K562 (cell line): Measurements from ENCODE around the gene ELOVL7. TPM values are rescaled to one million over a fixed set of nuclear protein-coding genes. Genes with fewer than 3 reads are reported as not detected.

Source experiments
- CBX3 ChIP-seq, 2 experiments: IDR thresholded peaks; 1 replicate in 1 of 2; 2 replicates in 1 of 2; pipeline ENCODE4 v1.6.1; 2012; ENCODE audit warnings: inconsistent platforms in 2 of 2, low read length in 2 of 2, borderline replicate concordance in 1 of 2, control low read depth in 1 of 2
- CHCHD3 ChIP-seq: fragments of 250-450 bp; sonication (Bioruptor Pico); IDR thresholded peaks from 2 replicates; pipeline ENCODE4 v2.1.2; 2022; ENCODE audit warnings: mild to moderate bottlenecking
- CSDE1 ChIP-seq, 2 experiments: fragments of 450-650 bp; IDR thresholded peaks; 2 replicates each; pipeline ENCODE4 v1.6.1; 2016; ENCODE audit warnings: mild to moderate bottlenecking in 1 of 2
- HMGN3 ChIP-seq: IDR thresholded peaks from 2 replicates; pipeline ENCODE4 v1.6.1; 2011; ENCODE audit warnings: borderline replicate concordance, low read depth, mild to moderate bottlenecking, mixed read lengths, low read length; ENCODE audit not compliant: insufficient read length; ENCODE audit errors: extremely low read depth
- KDM4B ChIP-seq, 2 experiments: fragments of 450-650 bp in 1 of 2; sonication (generic) in 1 of 2; IDR thresholded peaks; 2 replicates each; pipeline ENCODE4 v1.6.1; 2016 to 2017; ENCODE audit warnings: borderline replicate concordance in 2 of 2, antibody characterized with exemption in 1 of 2, low read depth in 1 of 2, mild to moderate bottlenecking in 1 of 2
- MCM3 ChIP-seq: fragments of 450-650 bp; IDR thresholded peaks from 2 replicates; pipeline ENCODE4 v1.6.1; 2016
- MEF2D ChIP-seq: conservative IDR thresholded peaks from 2 replicates; pipeline ENCODE4 v1.6.1; 2016; ENCODE audit warnings: low read depth, missing genetic modification characterization, missing compliant biosample characterization
- MYBL2 ChIP-seq, 2 experiments: fragments of 450-650 bp in 1 of 2; sonication (generic) in 1 of 2; formaldehyde crosslinking in 1 of 2; IDR thresholded peaks; 2 replicates each; pipeline versions ENCODE4 v1.6.1 to v1.8.1; 2017 to 2022; ENCODE audit warnings: borderline replicate concordance in 1 of 2, inconsistent platforms in 1 of 2, low read depth in 1 of 2, mild to moderate bottlenecking in 1 of 2, missing genetic modification reagents in 1 of 2, moderate library complexity in 1 of 2
- POU5F1 ChIP-seq: fragments of 150-350 bp; IDR thresholded peaks from 2 replicates; pipeline ENCODE4 v1.6.1; 2014; ENCODE audit warnings: borderline replicate concordance, low read length, low read depth, mild to moderate bottlenecking; ENCODE audit not compliant: partially characterized antibody
- TCF7 ChIP-seq: sonication (generic); IDR thresholded peaks from 2 replicates; pipeline ENCODE4 v1.6.1; 2016; ENCODE audit warnings: antibody characterized with exemption, borderline replicate concordance
- ZEB2 ChIP-seq: fragments of 450-650 bp; IDR thresholded peaks from 2 replicates; pipeline ENCODE4 v1.6.1; 2016
- ZNF217 ChIP-seq: sonication (generic); formaldehyde crosslinking; IDR thresholded peaks from 2 replicates; pipeline ENCODE4 v1.8.0; 2022; ENCODE audit warnings: mild to moderate bottlenecking, missing genetic modification reagents
- polyA plus RNA-seq, 8 experiments: library from polyadenylated mRNA; depleted of rRNA in 4 of 8; stranded (reverse) in 5 of 8; unstranded in 3 of 8; fragments of >200 nt; fragmentation: Nextera tagmentation in 2 of 8; fragmentation: Illumina TruSeq in 1 of 8; extraction: Ambion mirVana in 2 of 8; extraction: Trizol in 1 of 8; gene quantifications; 2 replicates each; pipeline versions ENCODE4 v1.2.1 to v1.2.3, GENCODE V29; 2011 to 2014; ENCODE audit warnings: inconsistent platforms in 1 of 8, missing spikeins in 1 of 8
- total RNA-seq, 7 experiments: library from RNA; depleted of rRNA in 6 of 7; stranded (reverse); fragments of >200 nt in 6 of 7; fragmentation: Illumina TruSeq in 2 of 7; extraction: Trizol in 2 of 7; gene quantifications; 2 replicates each; pipeline versions ENCODE4 v1.2.1 to v1.2.3, GENCODE V29; 2011 to 2021; ENCODE audit warnings: low replicate concordance in 1 of 7
- TF ChIP-seq, protein P1 (sequence below), 2 experiments: fragments of 450-650 bp; IDR thresholded peaks; 2 replicates each; pipeline ENCODE4 v1.6.1; 2016; ENCODE audit warnings: mild to moderate bottlenecking in 2 of 2, borderline replicate concordance in 1 of 2, low read depth in 1 of 2, moderate library complexity in 1 of 2
- TF ChIP-seq, protein P2 (sequence below): fragments of 250-450 bp; sonication (Bioruptor Pico); IDR thresholded peaks from 2 replicates; pipeline ENCODE4 v1.9.0; 2021; ENCODE audit warnings: mild to moderate bottlenecking, inconsistent platforms
- TF ChIP-seq, protein P3 (sequence below): fragments of 450-650 bp; IDR thresholded peaks from 2 replicates; pipeline ENCODE4 v1.6.1; 2016; ENCODE audit warnings: low read depth, mild to moderate bottlenecking, moderate library complexity

ELOVL7 gene
- total and polyA plus RNA-seq, 9 of the 15 experiments (the other 6 are each of a cell fraction or from before 2014, with no cell fraction given): 4.5 to 12.3 (median 6.9) TPM

DNA sequence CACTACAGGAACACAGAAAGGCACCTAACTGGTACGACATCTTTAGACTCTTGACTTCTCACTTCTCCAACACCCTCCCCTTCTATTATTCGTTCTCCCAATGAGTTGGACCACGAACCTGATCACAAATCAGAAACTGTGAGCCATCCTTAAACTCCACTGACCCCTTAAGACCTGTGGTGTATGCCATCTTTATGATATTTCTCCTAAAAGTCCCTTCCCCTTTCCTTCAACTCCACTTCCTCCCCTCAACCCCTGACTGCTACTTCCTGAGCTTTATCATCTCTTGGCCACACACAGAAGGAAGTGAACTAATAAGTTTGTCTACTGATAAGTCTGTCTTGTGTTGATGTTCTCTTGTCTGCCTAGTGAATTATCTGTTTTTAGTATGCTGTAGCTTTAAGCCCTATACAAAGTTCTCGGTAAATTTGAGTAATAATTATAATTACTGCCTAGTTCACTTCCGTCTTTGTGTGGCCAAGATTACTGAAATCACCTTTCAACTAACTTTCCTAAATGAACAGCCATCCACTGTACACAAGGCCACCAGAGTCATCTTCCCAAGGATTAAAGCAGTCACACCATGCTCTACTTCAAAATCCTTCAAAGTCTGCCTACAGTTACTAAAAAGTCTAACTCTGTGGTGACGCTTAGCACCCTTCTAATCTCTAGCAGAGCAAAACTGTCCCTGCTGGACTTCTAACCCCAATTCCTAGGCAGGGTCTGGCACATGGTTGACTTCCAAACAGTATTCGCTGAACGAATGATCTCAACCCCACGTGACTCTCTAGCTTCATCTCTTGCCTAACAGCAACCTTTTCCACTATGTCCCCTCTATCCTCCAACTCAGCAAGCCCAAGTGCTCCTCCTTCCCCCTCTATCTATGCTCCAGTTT lies 23.2 kb downstream of the ELOVL7 start (continued):
- TF ChIP-seq, protein P1, sequence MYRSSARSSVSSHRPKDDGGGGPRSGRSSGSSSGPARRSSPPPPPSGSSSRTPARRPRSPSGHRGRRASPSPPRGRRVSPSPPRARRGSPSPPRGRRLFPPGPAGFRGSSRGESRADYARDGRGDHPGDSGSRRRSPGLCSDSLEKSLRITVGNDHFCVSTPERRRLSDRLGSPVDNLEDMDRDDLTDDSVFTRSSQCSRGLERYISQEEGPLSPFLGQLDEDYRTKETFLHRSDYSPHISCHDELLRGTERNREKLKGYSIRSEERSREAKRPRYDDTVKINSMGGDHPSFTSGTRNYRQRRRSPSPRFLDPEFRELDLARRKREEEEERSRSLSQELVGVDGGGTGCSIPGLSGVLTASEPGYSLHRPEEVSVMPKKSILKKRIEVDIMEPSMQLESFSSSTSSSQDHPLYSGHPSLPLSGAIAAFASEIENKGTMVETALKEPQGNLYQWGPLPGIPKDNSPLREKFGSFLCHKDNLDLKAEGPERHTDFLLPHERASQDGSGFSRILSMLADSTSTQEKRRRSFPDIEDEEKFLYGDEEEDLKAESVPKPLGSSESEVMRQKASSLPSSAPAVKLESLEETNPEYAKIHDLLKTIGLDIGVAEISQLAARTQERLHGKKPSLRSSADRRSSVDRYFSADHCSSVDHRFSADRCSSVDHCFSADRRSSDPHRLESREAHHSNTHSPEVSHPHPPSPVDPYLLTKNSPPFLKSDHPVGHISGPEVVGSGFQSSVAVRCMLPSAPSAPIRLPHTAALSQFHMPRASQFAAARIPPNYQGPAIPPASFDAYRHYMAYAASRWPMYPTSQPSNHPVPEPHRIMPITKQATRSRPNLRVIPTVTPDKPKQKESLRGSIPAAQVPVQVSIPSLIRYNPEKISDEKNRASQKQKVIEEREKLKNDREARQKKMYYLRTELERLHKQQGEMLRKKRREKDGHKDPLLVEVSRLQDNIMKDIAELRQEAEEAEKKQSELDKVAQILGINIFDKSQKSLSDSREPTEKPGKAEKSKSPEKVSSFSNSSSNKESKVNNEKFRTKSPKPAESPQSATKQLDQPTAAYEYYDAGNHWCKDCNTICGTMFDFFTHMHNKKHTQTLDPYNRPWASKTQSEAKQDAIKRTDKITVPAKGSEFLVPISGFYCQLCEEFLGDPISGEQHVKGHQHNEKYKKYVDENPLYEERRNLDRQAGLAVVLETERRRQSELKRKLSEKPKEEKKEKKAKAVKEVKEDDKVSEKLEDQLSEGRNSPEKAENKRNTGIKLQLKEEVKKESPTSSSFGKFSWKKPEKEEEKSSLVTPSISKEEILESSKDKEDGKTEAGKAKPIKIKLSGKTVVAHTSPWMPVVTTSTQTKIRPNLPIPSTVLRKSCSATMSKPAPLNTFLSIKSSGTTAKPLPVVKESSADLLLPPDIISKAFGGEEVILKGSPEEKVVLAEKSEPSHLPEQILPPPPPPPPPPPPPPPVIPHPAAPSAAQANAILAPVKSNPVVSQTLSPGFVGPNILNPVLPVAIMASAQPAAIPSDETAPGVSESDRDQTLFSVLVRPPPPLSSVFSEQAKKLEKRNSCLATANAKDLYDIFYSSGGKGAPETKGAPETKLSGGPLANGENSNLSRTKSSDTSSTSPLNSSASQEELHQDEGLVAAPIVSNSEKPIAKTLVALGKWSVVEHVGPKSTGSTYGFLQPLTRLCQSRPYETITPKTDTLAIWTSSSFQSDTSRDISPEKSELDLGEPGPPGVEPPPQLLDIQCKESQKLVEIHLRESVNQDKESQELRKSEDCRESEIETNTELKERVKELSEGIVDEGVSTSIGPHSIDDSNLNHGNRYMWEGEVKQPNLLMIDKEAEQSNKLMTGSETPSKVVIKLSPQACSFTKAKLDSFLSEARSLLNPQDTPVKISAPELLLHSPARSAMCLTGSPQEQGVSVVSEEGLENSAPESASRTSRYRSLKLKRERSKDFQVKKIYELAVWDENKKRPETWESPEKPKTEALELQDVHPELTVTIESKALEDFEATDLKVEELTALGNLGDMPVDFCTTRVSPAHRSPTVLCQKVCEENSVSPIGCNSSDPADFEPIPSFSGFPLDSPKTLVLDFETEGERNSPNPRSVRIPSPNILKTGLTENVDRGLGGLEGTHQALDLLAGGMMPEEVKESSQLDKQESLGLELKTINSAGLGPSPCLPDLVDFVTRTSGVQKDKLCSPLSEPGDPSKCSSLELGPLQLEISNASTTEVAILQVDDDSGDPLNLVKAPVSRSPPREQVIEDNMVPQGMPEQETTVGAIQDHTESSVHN (IDR thresholded peaks at IDR 0.05; ENCODE audit: borderline replicate concordance in 1 of 2, low read depth in 1 of 2): no peak
- TF ChIP-seq HMGN3: no peak
- no peak for TF ChIP-seq ZNF217 (CRISPR knock-in tag)
- no peak for TF ChIP-seq KDM4B (IDR thresholded peaks at IDR 0.05; ENCODE audit: borderline replicate concordance in 2 of 2, low read depth in 1 of 2)
- TF ChIP-seq, protein P2, sequence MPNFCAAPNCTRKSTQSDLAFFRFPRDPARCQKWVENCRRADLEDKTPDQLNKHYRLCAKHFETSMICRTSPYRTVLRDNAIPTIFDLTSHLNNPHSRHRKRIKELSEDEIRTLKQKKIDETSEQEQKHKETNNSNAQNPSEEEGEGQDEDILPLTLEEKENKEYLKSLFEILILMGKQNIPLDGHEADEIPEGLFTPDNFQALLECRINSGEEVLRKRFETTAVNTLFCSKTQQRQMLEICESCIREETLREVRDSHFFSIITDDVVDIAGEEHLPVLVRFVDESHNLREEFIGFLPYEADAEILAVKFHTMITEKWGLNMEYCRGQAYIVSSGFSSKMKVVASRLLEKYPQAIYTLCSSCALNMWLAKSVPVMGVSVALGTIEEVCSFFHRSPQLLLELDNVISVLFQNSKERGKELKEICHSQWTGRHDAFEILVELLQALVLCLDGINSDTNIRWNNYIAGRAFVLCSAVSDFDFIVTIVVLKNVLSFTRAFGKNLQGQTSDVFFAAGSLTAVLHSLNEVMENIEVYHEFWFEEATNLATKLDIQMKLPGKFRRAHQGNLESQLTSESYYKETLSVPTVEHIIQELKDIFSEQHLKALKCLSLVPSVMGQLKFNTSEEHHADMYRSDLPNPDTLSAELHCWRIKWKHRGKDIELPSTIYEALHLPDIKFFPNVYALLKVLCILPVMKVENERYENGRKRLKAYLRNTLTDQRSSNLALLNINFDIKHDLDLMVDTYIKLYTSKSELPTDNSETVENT (CRISPR knock-in tag): no peak
- TF ChIP-seq ZEB2: peak; percentile 39; the same call in 1 of the 2 replicates
- TF ChIP-seq MCM3: no peak
- peak in 1 of 2 experiments; percentile 26; a peak in 1 of 3 replicates for TF ChIP-seq CBX3 (IDR thresholded peaks at IDR 0.05; ENCODE audit: borderline replicate concordance in 1 of 2, low read length in 2 of 2)
- no peak for TF ChIP-seq POU5F1
- TF ChIP-seq MYBL2 (IDR thresholded peaks at IDR 0.05; ENCODE audit: low read depth): no peak
- TF ChIP-seq MYBL2 (CRISPR knock-in tag; IDR thresholded peaks at IDR 0.05; ENCODE audit: borderline replicate concordance): no peak
- no peak for TF ChIP-seq TCF7
- TF ChIP-seq, protein P3, sequence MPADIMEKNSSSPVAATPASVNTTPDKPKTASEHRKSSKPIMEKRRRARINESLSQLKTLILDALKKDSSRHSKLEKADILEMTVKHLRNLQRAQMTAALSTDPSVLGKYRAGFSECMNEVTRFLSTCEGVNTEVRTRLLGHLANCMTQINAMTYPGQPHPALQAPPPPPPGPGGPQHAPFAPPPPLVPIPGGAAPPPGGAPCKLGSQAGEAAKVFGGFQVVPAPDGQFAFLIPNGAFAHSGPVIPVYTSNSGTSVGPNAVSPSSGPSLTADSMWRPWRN: 0 out of 2 replicates have a peak, but pooled peaks have one; percentile 25
- 0 out of 2 replicates have a peak, but pooled peaks have one; percentile 28 for TF ChIP-seq MEF2D (tag)
- TF ChIP-seq CHCHD3 (CRISPR knock-in tag): no peak
- no peak for TF ChIP-seq CSDE1 (IDR thresholded peaks at IDR 0.05)
